Measurements from ENCODE around the gene KSR1.

DNA sequence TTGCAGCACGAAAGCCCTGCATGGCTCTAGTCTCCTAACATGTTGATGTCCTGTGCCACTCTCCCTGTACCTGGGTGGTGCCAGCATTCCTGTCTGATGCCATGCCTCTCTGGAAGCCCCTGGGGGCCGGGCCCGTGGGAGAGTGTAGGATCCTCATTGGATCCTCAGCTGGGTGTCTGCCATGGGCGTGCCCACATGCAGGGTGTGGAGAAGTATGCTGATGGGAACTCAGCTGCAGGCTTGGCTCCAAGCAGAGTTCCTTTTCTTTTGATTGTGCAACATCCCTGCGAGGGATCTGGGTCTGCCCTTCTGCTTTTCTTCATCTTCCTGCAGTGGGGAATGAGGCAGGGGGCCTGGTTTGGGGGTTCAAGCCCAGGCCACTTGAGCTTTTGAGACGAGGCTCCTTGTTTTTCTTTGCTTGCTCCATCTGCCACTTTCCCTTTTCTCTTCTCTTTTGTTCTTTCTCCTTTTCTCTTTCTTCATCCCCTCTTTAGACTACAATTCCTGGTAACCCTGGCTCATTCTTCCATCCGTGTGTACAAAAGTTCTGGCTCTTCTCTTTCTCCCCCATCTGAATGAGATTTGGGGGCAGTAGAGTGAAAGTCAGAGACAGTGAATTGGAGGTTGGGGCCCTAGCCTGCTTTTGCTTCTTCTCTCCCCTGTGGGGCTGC lies 32.9 kb downstream of the KSR1 start:
- no peak for TF ChIP-seq ZBTB7A (IDR thresholded peaks at IDR 0.05; ENCODE audit: low read depth)
- TF ChIP-seq EP300 (IDR thresholded peaks at IDR 0.05; ENCODE audit: borderline replicate concordance): no peak
- TF ChIP-seq CEBPB (IDR thresholded peaks at IDR 0.05): peak; percentile 94
- TF ChIP-seq, protein P1, sequence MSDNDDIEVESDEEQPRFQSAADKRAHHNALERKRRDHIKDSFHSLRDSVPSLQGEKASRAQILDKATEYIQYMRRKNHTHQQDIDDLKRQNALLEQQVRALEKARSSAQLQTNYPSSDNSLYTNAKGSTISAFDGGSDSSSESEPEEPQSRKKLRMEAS (IDR thresholded peaks at IDR 0.05): no peak
- no peak for TF ChIP-seq YY1 (IDR thresholded peaks at IDR 0.05; ENCODE audit: low read depth)
- TF ChIP-seq FOXM1 (IDR thresholded peaks at IDR 0.05; ENCODE audit: borderline replicate concordance, low read depth): no peak
- TF ChIP-seq EGR1 (IDR thresholded peaks at IDR 0.05): no peak
- TF ChIP-seq RAD21 (IDR thresholded peaks at IDR 0.05; ENCODE audit: low read depth): no peak
- TF ChIP-seq, protein P2, sequence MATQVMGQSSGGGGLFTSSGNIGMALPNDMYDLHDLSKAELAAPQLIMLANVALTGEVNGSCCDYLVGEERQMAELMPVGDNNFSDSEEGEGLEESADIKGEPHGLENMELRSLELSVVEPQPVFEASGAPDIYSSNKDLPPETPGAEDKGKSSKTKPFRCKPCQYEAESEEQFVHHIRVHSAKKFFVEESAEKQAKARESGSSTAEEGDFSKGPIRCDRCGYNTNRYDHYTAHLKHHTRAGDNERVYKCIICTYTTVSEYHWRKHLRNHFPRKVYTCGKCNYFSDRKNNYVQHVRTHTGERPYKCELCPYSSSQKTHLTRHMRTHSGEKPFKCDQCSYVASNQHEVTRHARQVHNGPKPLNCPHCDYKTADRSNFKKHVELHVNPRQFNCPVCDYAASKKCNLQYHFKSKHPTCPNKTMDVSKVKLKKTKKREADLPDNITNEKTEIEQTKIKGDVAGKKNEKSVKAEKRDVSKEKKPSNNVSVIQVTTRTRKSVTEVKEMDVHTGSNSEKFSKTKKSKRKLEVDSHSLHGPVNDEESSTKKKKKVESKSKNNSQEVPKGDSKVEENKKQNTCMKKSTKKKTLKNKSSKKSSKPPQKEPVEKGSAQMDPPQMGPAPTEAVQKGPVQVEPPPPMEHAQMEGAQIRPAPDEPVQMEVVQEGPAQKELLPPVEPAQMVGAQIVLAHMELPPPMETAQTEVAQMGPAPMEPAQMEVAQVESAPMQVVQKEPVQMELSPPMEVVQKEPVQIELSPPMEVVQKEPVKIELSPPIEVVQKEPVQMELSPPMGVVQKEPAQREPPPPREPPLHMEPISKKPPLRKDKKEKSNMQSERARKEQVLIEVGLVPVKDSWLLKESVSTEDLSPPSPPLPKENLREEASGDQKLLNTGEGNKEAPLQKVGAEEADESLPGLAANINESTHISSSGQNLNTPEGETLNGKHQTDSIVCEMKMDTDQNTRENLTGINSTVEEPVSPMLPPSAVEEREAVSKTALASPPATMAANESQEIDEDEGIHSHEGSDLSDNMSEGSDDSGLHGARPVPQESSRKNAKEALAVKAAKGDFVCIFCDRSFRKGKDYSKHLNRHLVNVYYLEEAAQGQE (IDR thresholded peaks at IDR 0.05; ENCODE audit: low read depth): no peak
- no peak for TF ChIP-seq USF1 (IDR thresholded peaks at IDR 0.05)
- no peak for TF ChIP-seq TAF1 (IDR thresholded peaks at IDR 0.05; ENCODE audit: low read depth)
- no peak for TF ChIP-seq TCF12 (IDR thresholded peaks at IDR 0.05; ENCODE audit: low read depth)
- TF ChIP-seq CREB1 (IDR thresholded peaks at IDR 0.05; ENCODE audit: low read depth): no peak
